ENCODE results near the gene PGF. TPM values are rescaled to one million over a fixed set of nuclear protein-coding genes. Genes with fewer than 3 reads are reported as not detected.
A peak's percentile ranks its signal among the peaks of the same experiment; 100 is the strongest.

The PGF gene
- total RNA-seq, 4 donors from 2014 or later: 7.3 to 28.1 (median 10.8) TPM

- no peak overlapping the region for H3K4me3 ChIP-seq
- H3K36me3 ChIP-seq: peaks cover 0 to 100% (median 0%) of the 10 kb centered on the region in 3 donors
- no peak for TF ChIP-seq CTCF (IDR thresholded peaks at IDR 0.05)
- TF ChIP-seq POLR2A (IDR thresholded peaks at IDR 0.05): no peak
- H3K27ac ChIP-seq: no peak overlapping the region
- DNase-seq: no peak
- H3K27me3 ChIP-seq: no peaks in the 10 kb centered on the region
- peaks cover 0 to 4% (median 0%) of the 10 kb centered on the region in 4 donors for H3K4me1 ChIP-seq
- no peaks in the 10 kb centered on the region for H3K9me3 ChIP-seq
Observed at GRCh38 chr14:74896400-74896799, 59.0 kb downstream of the PGF start.

- Histone ChIP-seq H3K9me3 (no peaks in the 10 kb centered on the region), H3K4me3 (peak overlapping the region in 1 of 4 donors; percentile 6), H3K27me3 (no peaks in the 10 kb centered on the region), H3K27ac (peak overlapping the region in 1 of 4 donors; percentile 52), H3K4me1 (peaks cover 0 to 4% (median 2%) of the 10 kb centered on the region in 4 donors), H3K36me3 (peaks cover 0 to 96% (median 0%) of the 10 kb centered on the region in 3 donors)
- no peak for DNase-seq
- TF ChIP-seq POLR2A (IDR thresholded peaks at IDR 0.05): no peak
- TF ChIP-seq CTCF (IDR thresholded peaks at IDR 0.05): no peak
Observed at GRCh38 chr14:74893614-74894091, 61.7 kb downstream of the PGF start.

DNA sequence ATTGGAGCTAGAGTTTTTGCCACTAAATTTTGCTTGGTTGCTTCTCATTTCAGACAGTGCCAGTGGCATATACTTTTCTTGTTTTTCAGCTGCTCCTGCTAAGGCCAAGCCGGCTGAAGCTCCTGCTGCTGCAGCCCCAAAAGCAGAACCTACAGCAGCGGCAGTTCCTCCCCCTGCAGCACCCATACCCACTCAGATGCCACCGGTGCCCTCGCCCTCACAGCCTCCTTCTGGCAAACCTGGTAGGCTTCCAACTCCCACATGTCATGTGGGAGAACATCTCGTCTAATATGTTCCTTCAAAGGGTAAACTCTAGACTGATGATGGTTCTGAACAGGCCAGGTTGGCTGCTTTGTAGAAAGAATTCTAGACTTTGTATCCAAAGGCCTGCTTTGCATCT, 62.7 kb downstream of the PGF start:
- Histone ChIP-seq H3K9me3 (no peaks in the 10 kb centered on the region), H3K36me3 (peaks cover 0 to 86% (median 0%) of the 10 kb centered on the region in 3 donors), H3K27me3 (no peaks in the 10 kb centered on the region), H3K27ac (peak overlapping the region in 1 of 4 donors; percentile 20), H3K4me3 (no peak overlapping the region), H3K4me1 (peaks cover 0 to 13% (median 2%) of the 10 kb centered on the region in 4 donors)
- DNase-seq: peak in 1 of 3 donors; percentile 44
- TF ChIP-seq POLR2A (IDR thresholded peaks at IDR 0.05): no peak
- TF ChIP-seq CTCF (IDR thresholded peaks at IDR 0.05): no peak

DNA sequence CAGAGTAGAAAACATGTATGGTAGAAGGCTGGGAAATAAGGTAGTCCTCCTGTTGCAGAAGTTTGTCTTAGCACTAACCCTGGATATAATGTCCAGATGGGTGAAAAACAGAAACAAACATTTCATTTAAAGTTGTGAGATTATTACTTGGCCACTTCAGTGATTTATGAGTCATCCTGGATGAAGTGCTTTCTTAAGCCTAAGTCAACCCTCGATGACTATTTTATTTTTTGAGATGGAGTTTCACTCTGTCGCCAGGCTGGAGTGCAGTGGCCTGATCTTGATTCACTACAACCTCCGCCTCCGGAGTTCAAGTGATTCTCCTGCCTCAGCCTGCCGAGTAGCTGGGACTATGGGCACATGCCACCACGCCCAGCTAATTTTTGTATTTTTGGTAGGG, 63.5 kb downstream of the PGF start:
- Histone ChIP-seq H3K27me3 (no peaks in the 10 kb centered on the region), H3K9me3 (no peaks in the 10 kb centered on the region), H3K36me3 (peaks cover 0 to 78% (median 0%) of the 10 kb centered on the region in 3 donors), H3K4me3 (no peak overlapping the region), H3K27ac (no peak overlapping the region), H3K4me1 (peaks cover 0 to 20% (median 2%) of the 10 kb centered on the region in 4 donors)
- TF ChIP-seq POLR2A (IDR thresholded peaks at IDR 0.05): no peak
- no peak for TF ChIP-seq CTCF (IDR thresholded peaks at IDR 0.05)
- DNase-seq: no peak

Other genes starting within 250 kb of the PGF start
- gene AREL1, start 242.5 kb downstream of the PGF start, total RNA-seq: 10 to 100 TPM; 33.8 to 95.6 (median 65.1) TPM
- gene FCF1, start 242.5 kb downstream of the PGF start, total RNA-seq: 10 to 100 TPM in 3 of 4 donors, 1 to 10 TPM in 1; 7.5 to 31.4 (median 13.3) TPM
- gene YLPM1, start 192.3 kb downstream of the PGF start, total RNA-seq: 10 to 100 TPM; 44.0 to 95.7 (median 62.9) TPM
- not detected for gene PROX2, start 79.5 kb downstream of the PGF start, total RNA-seq
- 100 to 1,000 TPM; 128 to 163 (median 154) TPM for gene DLST, start 73.7 kb downstream of the PGF start, total RNA-seq
- gene RPS6KL1, start 32.3 kb downstream of the PGF start, total RNA-seq: 10 to 100 TPM in 1 of 4 donors, 1 to 10 TPM in 3; 4.2 to 12.7 (median 6.7) TPM
- 10 to 100 TPM; 32.3 to 38.6 (median 34.7) TPM for gene EIF2B2, start 47.3 kb upstream of the PGF start, total RNA-seq
- 10 to 100 TPM; 40.6 to 57.0 (median 48.5) TPM for gene MLH3, start 95.9 kb upstream of the PGF start, total RNA-seq
- 10 to 100 TPM; 15.7 to 36.4 (median 25.0) TPM for gene ACYP1, start 108.4 kb upstream of the PGF start, total RNA-seq
- 10 to 100 TPM in 3 of 4 donors, 1 to 10 TPM in 1; 9.2 to 18.3 (median 14.9) TPM for gene ZC2HC1C, start 114.0 kb upstream of the PGF start, total RNA-seq
- gene NEK9, start 171.5 kb upstream of the PGF start, total RNA-seq: 10 to 100 TPM; 32.4 to 53.6 (median 42.0) TPM
- 100 to 1,000 TPM in 2 of 4 donors, 10 to 100 TPM in 2; 58.6 to 181 (median 115) TPM for gene TMED10, start 221.0 kb upstream of the PGF start, total RNA-seq